ENCODE data around the gene CCDC87. TPM values are rescaled to one million over a fixed set of nuclear protein-coding genes. Genes with fewer than 3 reads are reported as not detected.
"Not testable (repeated sequence)": the region's sequence is repeated elsewhere in the genome, so short reads cannot be mapped to it uniquely, and the experiment has no call there.

CCDC87 gene
- total and polyA plus RNA-seq, 2 experiments from 2014 or later, result 0.11 to 0.40 TPM

DNA sequence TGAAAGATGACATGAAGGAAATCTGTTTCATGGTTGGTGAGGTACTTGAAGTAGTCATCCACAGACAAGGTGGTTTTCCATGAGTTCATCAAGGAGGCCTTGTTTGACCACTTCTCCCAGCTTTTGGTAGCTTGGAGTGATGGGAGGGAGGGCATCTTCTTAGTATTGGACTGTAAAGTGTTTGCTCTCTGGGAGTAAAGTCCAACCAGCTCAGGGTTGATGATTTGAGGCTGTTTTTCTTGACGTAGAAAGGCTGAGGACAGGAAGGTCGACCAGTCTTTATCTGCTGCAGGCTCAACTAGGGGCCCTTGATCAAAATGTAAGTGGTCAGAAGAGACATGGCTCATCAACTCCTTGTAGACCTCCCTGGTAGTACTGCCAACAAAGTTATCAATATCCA is 1.7 kb downstream of the CCDC87 start:
- 63 to 68% methylated on average over 2 of the region's 2 CpGs for WGBS, 2 experiments (ENCODE audit: low coverage in 1 of 2, low lambda C conversion rate in 2 of 2, missing lambda C conversion rate in 2 of 2)
- peaks cover 38% of the 10 kb centered on the region for H3K79me2 ChIP-seq (ENCODE audit: insufficient read depth)
- no peak overlapping the region for H3K27ac ChIP-seq
- 0 out of 2 replicates have a peak, but pooled peaks cover 8% of the 10 kb centered on the region for H3K4me1 ChIP-seq (ENCODE audit: insufficient read depth)
- H3F3A ChIP-seq (ENCODE audit: insufficient read depth), result no peaks in the 10 kb centered on the region
- H3K9me3 ChIP-seq (ENCODE audit: low read depth), result no peaks in the 10 kb centered on the region
- DNase-seq, result no peak
- H4K20me1 ChIP-seq (ENCODE audit: insufficient read depth), result no peaks in the 10 kb centered on the region
- H3K9ac ChIP-seq, result no peak overlapping the region
- no peak for TF ChIP-seq EZH2phosphoT487 (IDR thresholded peaks at IDR 0.05; ENCODE audit: insufficient read depth, low read depth)
- TF ChIP-seq EZH2 (IDR thresholded peaks at IDR 0.05; ENCODE audit: insufficient read depth, poor library complexity, severe bottlenecking), result no peak
- H3K4me2 ChIP-seq (ENCODE audit: unreplicated experiment), result no peak overlapping the region
- no peaks in the 10 kb centered on the region for H3K36me3 ChIP-seq (ENCODE audit: low read depth)
- no peaks in the 10 kb centered on the region for H3K9me2 ChIP-seq (ENCODE audit: insufficient read depth)
- no peaks in the 10 kb centered on the region for H3K27me3 ChIP-seq (replicated peaks; ENCODE audit: insufficient read depth)
- H3K4me3 ChIP-seq, result no peak overlapping the region
- in situ Hi-C loops (cut with MboI), result loop anchor here (25.0 kb wide), 1 partner anchor 246 kb away; the partner anchor contains the start of gene RCE1
- no peak overlapping the region for H2AFZ ChIP-seq

GRCh38 chr11:66589996-66590675 is 2.7 kb downstream of the CCDC87 start:
- Histone ChIP-seq H3K4me2 (ENCODE audit: unreplicated experiment) (no peak overlapping the region), H3K4me3 (no peak overlapping the region), H3K4me1 (ENCODE audit: insufficient read depth) (0 out of 2 replicates have a peak, but pooled peaks cover 4% of the 10 kb centered on the region), H3K9ac (no peak overlapping the region), H3K79me2 (ENCODE audit: insufficient read depth) (peaks cover 29% of the 10 kb centered on the region), H3F3A (ENCODE audit: insufficient read depth) (no peaks in the 10 kb centered on the region), H3K36me3 (ENCODE audit: low read depth) (no peaks in the 10 kb centered on the region), H3K9me3 (ENCODE audit: low read depth) (no peaks in the 10 kb centered on the region), H3K9me2 (ENCODE audit: insufficient read depth) (no peaks in the 10 kb centered on the region), H2AFZ (no peak overlapping the region), H3K27me3 (replicated peaks; ENCODE audit: insufficient read depth) (no peaks in the 10 kb centered on the region), H3K27ac (no peak overlapping the region), H4K20me1 (ENCODE audit: insufficient read depth) (no peaks in the 10 kb centered on the region)
- in situ Hi-C loops (cut with MboI), result loop anchor here (25.0 kb wide), 1 partner anchor 247 kb away; the partner anchor contains the start of gene RCE1
- 75 to 78% methylated on average over 7 of the region's 7 CpGs for WGBS, 2 experiments (ENCODE audit: low coverage in 1 of 2, low lambda C conversion rate in 2 of 2, missing lambda C conversion rate in 2 of 2)
- no peak for TF ChIP-seq EZH2phosphoT487 (IDR thresholded peaks at IDR 0.05; ENCODE audit: insufficient read depth, low read depth)
- no peak for DNase-seq

- not testable (repeated sequence) for H4K20me1 ChIP-seq (ENCODE audit: insufficient read depth); H2AFZ ChIP-seq; H3K4me2 ChIP-seq (ENCODE audit: unreplicated experiment); H3K27me3 ChIP-seq (replicated peaks; ENCODE audit: insufficient read depth); H3K9me2 ChIP-seq (ENCODE audit: insufficient read depth); H3K36me3 ChIP-seq (ENCODE audit: low read depth); H3F3A ChIP-seq (ENCODE audit: insufficient read depth); H3K27ac ChIP-seq; H3K9ac ChIP-seq; DNase-seq; H3K9me3 ChIP-seq (ENCODE audit: low read depth); H3K4me1 ChIP-seq (ENCODE audit: insufficient read depth); H3K4me3 ChIP-seq
- peaks cover 21% of the 10 kb centered on the region for H3K79me2 ChIP-seq (ENCODE audit: insufficient read depth)
- in situ Hi-C loops (cut with MboI), result loop anchor here (25.0 kb wide), 1 partner anchor 248 kb away; the partner anchor contains the start of gene RCE1
- 44 to 48% methylated on average over 2 of the region's 2 CpGs for WGBS, 2 experiments (ENCODE audit: low coverage in 1 of 2, low lambda C conversion rate in 2 of 2, missing lambda C conversion rate in 2 of 2)
These were observed 3.5 kb downstream of the CCDC87 start for GRCh38 chr11:66589315-66589714.

DNA sequence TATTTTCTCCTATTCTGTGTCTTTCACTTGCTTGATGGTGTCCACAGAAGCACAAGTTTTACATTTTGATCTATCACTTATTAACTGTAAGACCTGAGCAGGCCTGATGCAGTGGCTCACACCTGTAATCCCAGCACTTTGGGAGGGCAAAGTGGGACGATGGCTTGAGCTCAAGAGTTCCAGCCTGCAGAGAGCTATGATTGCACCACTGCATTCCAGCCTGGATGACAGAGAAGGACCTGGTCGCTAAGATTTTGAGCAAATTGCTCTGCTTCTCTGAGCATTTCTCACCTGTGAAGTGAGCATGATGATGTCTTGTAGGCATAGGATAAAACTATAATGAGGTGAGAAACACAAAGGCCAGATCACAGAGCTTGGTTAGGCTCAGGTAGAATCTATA is 6.7 kb downstream of the CCDC87 start:
- H3K79me2 ChIP-seq (ENCODE audit: insufficient read depth), result no peaks in the 10 kb centered on the region
- in situ Hi-C loops (cut with MboI), result loop anchor here (25.0 kb wide), 1 partner anchor 251 kb away; the partner anchor contains the start of gene RCE1
- no peaks in the 10 kb centered on the region for H3K9me2 ChIP-seq (ENCODE audit: insufficient read depth)
- no peak overlapping the region for H3K4me2 ChIP-seq (ENCODE audit: unreplicated experiment)
- H3K4me3 ChIP-seq, result no peak overlapping the region
- no peak for TF ChIP-seq EZH2phosphoT487 (IDR thresholded peaks at IDR 0.05; ENCODE audit: insufficient read depth, low read depth)
- no peaks in the 10 kb centered on the region for H3K27me3 ChIP-seq (replicated peaks; ENCODE audit: insufficient read depth)
- no peak overlapping the region for H3K9ac ChIP-seq
- no peak for DNase-seq
- no peak overlapping the region for H2AFZ ChIP-seq
- H3K27ac ChIP-seq, result no peak overlapping the region
- no peaks in the 10 kb centered on the region for H3K4me1 ChIP-seq (ENCODE audit: insufficient read depth)
- no peaks in the 10 kb centered on the region for H3F3A ChIP-seq (ENCODE audit: insufficient read depth)
- H3K9me3 ChIP-seq (ENCODE audit: low read depth), result no peaks in the 10 kb centered on the region
- no peaks in the 10 kb centered on the region for H4K20me1 ChIP-seq (ENCODE audit: insufficient read depth)
- H3K36me3 ChIP-seq (ENCODE audit: low read depth), result no peaks in the 10 kb centered on the region
- WGBS, 2 experiments (ENCODE audit: low coverage in 1 of 2, low lambda C conversion rate in 2 of 2, missing lambda C conversion rate in 2 of 2), result 50 to 59% methylated on average over 2 of the region's 2 CpGs

DNA sequence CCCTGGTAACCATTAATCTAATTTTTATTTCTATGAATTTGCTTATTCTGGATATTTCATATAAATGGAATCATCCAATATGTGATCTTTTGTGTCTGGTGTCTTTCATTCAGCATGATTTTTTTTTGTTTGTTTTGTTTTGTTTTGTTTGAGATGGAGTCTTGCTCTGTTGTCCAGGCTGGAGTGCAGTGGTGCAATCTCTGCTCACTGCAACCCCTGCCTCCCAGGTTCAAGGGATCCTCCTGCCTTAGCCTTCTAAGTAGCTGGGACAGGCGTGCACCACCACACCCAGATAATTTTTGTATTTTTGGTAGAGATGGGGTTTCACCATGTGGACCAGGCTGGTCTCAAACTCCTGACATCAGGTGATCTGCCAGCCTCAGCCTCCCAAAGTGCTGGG is 7.4 kb downstream of the CCDC87 start:
- H3K4me1 ChIP-seq (ENCODE audit: insufficient read depth); H3K9ac ChIP-seq; H3K9me2 ChIP-seq (ENCODE audit: insufficient read depth); DNase-seq; H2AFZ ChIP-seq; H3K36me3 ChIP-seq (ENCODE audit: low read depth); H3K27me3 ChIP-seq (replicated peaks; ENCODE audit: insufficient read depth); H4K20me1 ChIP-seq (ENCODE audit: insufficient read depth); H3K79me2 ChIP-seq (ENCODE audit: insufficient read depth); H3K4me2 ChIP-seq (ENCODE audit: unreplicated experiment); H3K4me3 ChIP-seq; H3K27ac ChIP-seq; H3K9me3 ChIP-seq (ENCODE audit: low read depth); H3F3A ChIP-seq (ENCODE audit: insufficient read depth): not testable (repeated sequence)
- in situ Hi-C loops (cut with MboI), result loop anchor here (25.0 kb wide), 1 partner anchor 252 kb away; the partner anchor contains the start of gene RCE1
- WGBS, 2 experiments (ENCODE audit: low coverage in 1 of 2, low lambda C conversion rate in 2 of 2, missing lambda C conversion rate in 2 of 2), result 71 to 81% methylated on average over 1 of the region's 1 CpG

GRCh38 chr11:66582565-66583147 is 10.2 kb downstream of the CCDC87 start:
- not testable (repeated sequence) for H3K4me2 ChIP-seq (ENCODE audit: unreplicated experiment); H3K27ac ChIP-seq; H3K9me3 ChIP-seq (ENCODE audit: low read depth); H3K27me3 ChIP-seq (replicated peaks; ENCODE audit: insufficient read depth); H4K20me1 ChIP-seq (ENCODE audit: insufficient read depth); H3K4me3 ChIP-seq; H3K9ac ChIP-seq; H3K9me2 ChIP-seq (ENCODE audit: insufficient read depth); H3F3A ChIP-seq (ENCODE audit: insufficient read depth); H3K79me2 ChIP-seq (ENCODE audit: insufficient read depth); H3K4me1 ChIP-seq (ENCODE audit: insufficient read depth); H2AFZ ChIP-seq; H3K36me3 ChIP-seq (ENCODE audit: low read depth); DNase-seq
- WGBS, 2 experiments (ENCODE audit: low coverage in 1 of 2, low lambda C conversion rate in 2 of 2, missing lambda C conversion rate in 2 of 2), result 49 to 59% methylated on average over 3 of the region's 3 CpGs
- in situ Hi-C loops (cut with MboI), result loop anchor here (25.0 kb wide), 1 partner anchor 255 kb away; the partner anchor contains the start of gene RCE1
